Mammary epithelial cell (primary cell): ENCODE measurements around the gene MAMDC4.

Experiments
- CTCF ChIP-seq, 2 donors: IDR thresholded peaks in 1 of 2; conservative IDR thresholded peaks in 1 of 2; 2 replicates each; pipeline ENCODE4 v1.5.1; 2011 to 2012; ENCODE audit warnings: inconsistent platforms in 2 of 2, low read length in 2 of 2, mild to moderate bottlenecking in 2 of 2, control low read depth in 1 of 2, low read depth in 1 of 2; ENCODE audit not compliant: insufficient read depth in 1 of 2; ENCODE audit errors: extremely low read depth in 1 of 2
- EZH2 ChIP-seq: IDR thresholded peaks from 2 replicates; pipeline ENCODE4 v1.6.1; 2012; ENCODE audit warnings: low read length, inconsistent platforms, borderline replicate concordance

- peak in 1 of 2 donors; percentile 5 for TF ChIP-seq CTCF (conservative IDR thresholded peaks at IDR 0.05 in 1 of 2, IDR thresholded peaks at IDR 0.05 in 1 of 2; ENCODE audit: extremely low read depth in 1 of 2, insufficient read depth in 1 of 2, low read depth in 1 of 2, low read length in 2 of 2)
- TF ChIP-seq EZH2 = no peak
These were observed 4.5 kb downstream of the MAMDC4 start for GRCh38 chr9:136856541-136857141.
